IPS-NIHi7 (cell line): Measurements from ENCODE around the gene SELPLG.
"Not testable (repeated sequence)": the region's sequence is repeated elsewhere in the genome, so short reads cannot be mapped to it uniquely, and the experiment has no call there.

Experiments
- DNase-seq: peaks from one replicate; pipeline ENCODE4 v3.0.0; 2012; ENCODE audit warnings: mixed read lengths; ENCODE audit errors: extremely low spot score

Gene SELPLG

GRCh38 chr12:108618953-108619274 is 14.8 kb downstream of the SELPLG start:
- DNase-seq: not testable (repeated sequence)

- peak; percentile 92 for DNase-seq
Measured at GRCh38 chr12:108618079-108618952, 15.4 kb downstream of the SELPLG start.

- no peak for DNase-seq
Measured at GRCh38 chr12:108616941-108617858, 16.5 kb downstream of the SELPLG start.

- no peak for DNase-seq
Measured at GRCh38 chr12:108616359-108616758, 17.3 kb downstream of the SELPLG start.

GRCh38 chr12:108615918-108616317 is 17.8 kb downstream of the SELPLG start:
- no peak for DNase-seq

- DNase-seq: no peak
Measured at GRCh38 chr12:108614639-108615038, 19.1 kb downstream of the SELPLG start.

GRCh38 chr12:108614041-108614440 is 19.7 kb downstream of the SELPLG start:
- DNase-seq: no peak

GRCh38 chr12:108613548-108613947 is 20.1 kb downstream of the SELPLG start:
- no peak for DNase-seq

- peak; percentile 67 for DNase-seq
Measured at GRCh38 chr12:108612788-108613282, 20.9 kb downstream of the SELPLG start.

- DNase-seq: peak; percentile 82
Measured at GRCh38 chr12:108611884-108612415, 21.7 kb downstream of the SELPLG start.

- no peak for DNase-seq
Measured at GRCh38 chr12:108610856-108611605, 22.7 kb downstream of the SELPLG start.

GRCh38 chr12:108610336-108610815 is 23.3 kb downstream of the SELPLG start:
- DNase-seq: no peak

GRCh38 chr12:108609537-108610335 is 24.0 kb downstream of the SELPLG start:
- DNase-seq: no peak

GRCh38 chr12:108608616-108609015 is 25.1 kb downstream of the SELPLG start:
- DNase-seq: no peak

- DNase-seq: no peak
Measured at GRCh38 chr12:108607981-108608600, 25.6 kb downstream of the SELPLG start.

- DNase-seq: no peak
Measured at GRCh38 chr12:108606492-108606891, 27.2 kb downstream of the SELPLG start.

GRCh38 chr12:108605690-108606406 is 27.8 kb downstream of the SELPLG start:
- no peak for DNase-seq

- DNase-seq: no peak
Measured at GRCh38 chr12:108605000-108605689, 28.5 kb downstream of the SELPLG start.
